Left lung (tissue), 10 donors: Measurements from ENCODE around the gene UNC93B1. TPM values are rescaled to one million over a fixed set of nuclear protein-coding genes. Genes with fewer than 3 reads are reported as not detected.

Experiments
- ATAC-seq: fragments of 200-7000 bp; cut with Tn5 transposase; one replicate; pipeline ENCODE4 v1.9.1; 2020; ENCODE audit warnings: moderate library complexity
- DNase-seq, 4 donors: peaks; one replicate each; pipeline ENCODE4 v3.0.0-alpha.2; 2013 to 2020
- H3K27ac ChIP-seq, 2 donors: fragments of 200-600 bp; sonication (generic) in 1 of 2; one replicate each; pipeline versions ENCODE4 v1.5.0 to v1.8.0; 2020 to 2021
- H3K27me3 ChIP-seq, 2 donors: fragments of 200-600 bp; sonication (generic) in 1 of 2; one replicate each; pipeline versions ENCODE4 v1.5.0 to v1.8.0; 2020 to 2021
- H3K36me3 ChIP-seq, 2 donors: fragments of 200-600 bp; sonication (generic) in 1 of 2; one replicate each; pipeline versions ENCODE4 v1.5.0 to v1.8.0; 2020 to 2021
- H3K4me1 ChIP-seq, 2 donors: fragments of 200-600 bp; one replicate each; pipeline ENCODE4 v1.8.0; 2021
- H3K4me3 ChIP-seq, 2 donors: fragments of 200-600 bp; sonication (generic) in 1 of 2; one replicate each; pipeline versions ENCODE4 v1.5.0 to v1.8.0; 2020 to 2021; ENCODE audit warnings: mild to moderate bottlenecking in 1 of 2
- H3K9me3 ChIP-seq, 2 donors: fragments of 200-600 bp; sonication (generic) in 1 of 2; one replicate each; pipeline versions ENCODE4 v1.5.0 to v1.8.0; 2020 to 2021
- intact Hi-C, 2 donors: fragments of 100-400 bp; cut with DNase I; formaldehyde crosslinking; loops; one replicate each; pipeline versions ENCODE4 v1.11.2 to v1.14.2; 2022
- polyA plus RNA-seq, 6 donors: library from polyadenylated mRNA; unstranded; fragments of 120-200 nt; gene quantifications; one replicate each; pipeline ENCODE4 v1.2.1, GENCODE V29; 2013; ENCODE audit not compliant: insufficient read length in 6 of 6
- total RNA-seq, 2 donors: library from RNA; stranded (reverse); fragmentation: NEBNext Ultra II Directional; extraction: Animal tissue kit (Norgen Biotek cat#: 25700); gene quantifications; one replicate each; pipeline ENCODE4 v1.2.1, GENCODE V29; 2021
- TF ChIP-seq, protein P1 (sequence below), 2 donors: fragments of 200-600 bp; sonication (generic) in 1 of 2; IDR thresholded peaks; one replicate each; pipeline versions ENCODE4 v1.5.0 to v1.8.0; 2021; ENCODE audit warnings: antibody characterized with exemption in 2 of 2
- donor health status: DM: no; HTN: yes; CAD: no.
- donor health status: DM: no; HTN: no; CAD: no.

Gene UNC93B1
- total and polyA plus RNA-seq, 8 donors, result 15.7 to 98.9 (median 17.7) TPM

GRCh38 chr11:68017980-68018729 lies 14.3 kb upstream of the UNC93B1 start:
- TF ChIP-seq, protein P1, sequence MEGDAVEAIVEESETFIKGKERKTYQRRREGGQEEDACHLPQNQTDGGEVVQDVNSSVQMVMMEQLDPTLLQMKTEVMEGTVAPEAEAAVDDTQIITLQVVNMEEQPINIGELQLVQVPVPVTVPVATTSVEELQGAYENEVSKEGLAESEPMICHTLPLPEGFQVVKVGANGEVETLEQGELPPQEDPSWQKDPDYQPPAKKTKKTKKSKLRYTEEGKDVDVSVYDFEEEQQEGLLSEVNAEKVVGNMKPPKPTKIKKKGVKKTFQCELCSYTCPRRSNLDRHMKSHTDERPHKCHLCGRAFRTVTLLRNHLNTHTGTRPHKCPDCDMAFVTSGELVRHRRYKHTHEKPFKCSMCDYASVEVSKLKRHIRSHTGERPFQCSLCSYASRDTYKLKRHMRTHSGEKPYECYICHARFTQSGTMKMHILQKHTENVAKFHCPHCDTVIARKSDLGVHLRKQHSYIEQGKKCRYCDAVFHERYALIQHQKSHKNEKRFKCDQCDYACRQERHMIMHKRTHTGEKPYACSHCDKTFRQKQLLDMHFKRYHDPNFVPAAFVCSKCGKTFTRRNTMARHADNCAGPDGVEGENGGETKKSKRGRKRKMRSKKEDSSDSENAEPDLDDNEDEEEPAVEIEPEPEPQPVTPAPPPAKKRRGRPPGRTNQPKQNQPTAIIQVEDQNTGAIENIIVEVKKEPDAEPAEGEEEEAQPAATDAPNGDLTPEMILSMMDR (IDR thresholded peaks at IDR 0.05), result no peak
- no peaks in the 10 kb centered on the region for H3K9me3 ChIP-seq
- DNase-seq, result peak in 1 of 4 donors; percentile 68
- ATAC-seq, result no peak
- intact Hi-C loops, result no loop called here
- peaks cover 19 to 52% of the 10 kb centered on the region in 2 donors for H3K4me1 ChIP-seq
- H3K4me3 ChIP-seq, result no peak overlapping the region
- no peak overlapping the region for H3K27ac ChIP-seq
- peaks cover 0 to 44% of the 10 kb centered on the region in 2 donors for H3K36me3 ChIP-seq
- H3K27me3 ChIP-seq, result no peaks in the 10 kb centered on the region

DNA sequence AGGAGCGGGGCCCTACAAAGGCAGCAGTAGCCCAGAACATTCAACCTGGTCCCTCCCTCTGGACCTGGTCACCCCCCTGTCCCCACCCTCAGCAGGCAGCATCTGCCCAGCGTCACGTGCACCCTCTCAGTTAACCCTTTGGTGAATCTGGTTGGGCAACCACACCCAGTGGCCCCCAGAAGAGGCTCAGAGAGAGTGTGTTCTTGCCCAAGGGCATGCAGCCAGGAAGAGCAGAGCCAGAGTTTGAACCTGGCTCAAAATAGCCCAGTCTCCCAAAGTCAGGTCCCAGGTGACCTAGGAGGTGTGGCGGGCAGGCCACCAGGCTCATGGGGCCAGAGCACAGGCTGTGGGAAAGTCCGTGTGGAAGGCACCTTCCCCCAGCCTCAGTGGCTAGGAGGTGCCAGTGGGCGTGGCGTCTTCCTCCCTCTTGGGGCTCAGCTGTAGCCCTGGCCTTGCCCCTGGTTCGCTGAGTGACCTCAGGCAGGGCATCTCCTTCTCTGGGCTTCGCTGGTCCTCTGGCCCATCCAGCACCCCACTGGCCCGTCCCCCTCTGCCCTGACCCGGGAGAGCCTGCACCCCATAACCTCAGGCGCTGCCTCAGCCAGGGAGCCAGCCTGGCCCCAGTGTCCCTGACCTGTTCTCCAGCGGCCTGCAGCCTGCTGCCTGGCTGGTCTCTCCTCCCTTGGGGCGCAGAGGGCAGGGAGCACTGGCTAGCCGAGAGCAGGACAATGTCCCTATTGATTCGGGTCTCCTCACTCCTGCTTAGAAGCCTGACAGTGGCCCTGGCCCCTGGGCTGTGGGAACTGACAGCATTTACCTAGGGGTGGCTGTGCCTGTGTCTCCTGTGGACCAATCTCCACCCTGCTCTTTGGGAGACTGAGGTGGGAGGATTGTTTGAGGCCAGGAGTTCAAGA lies 13.3 kb upstream of the UNC93B1 start:
- H3K27ac ChIP-seq, result peak overlapping the region in 1 of 2 donors; percentile 45
- H3K27me3 ChIP-seq, result no peaks in the 10 kb centered on the region
- H3K4me1 ChIP-seq, result peaks cover 25 to 62% of the 10 kb centered on the region in 2 donors
- no peak overlapping the region for H3K4me3 ChIP-seq
- peak in 2 of 4 donors; percentile 63 to 74 for DNase-seq
- intact Hi-C loops, result no loop called here
- TF ChIP-seq, protein P1 (IDR thresholded peaks at IDR 0.05), result no peak
- H3K36me3 ChIP-seq, result peaks cover 0 to 34% of the 10 kb centered on the region in 2 donors
- no peaks in the 10 kb centered on the region for H3K9me3 ChIP-seq
- no peak for ATAC-seq

DNA sequence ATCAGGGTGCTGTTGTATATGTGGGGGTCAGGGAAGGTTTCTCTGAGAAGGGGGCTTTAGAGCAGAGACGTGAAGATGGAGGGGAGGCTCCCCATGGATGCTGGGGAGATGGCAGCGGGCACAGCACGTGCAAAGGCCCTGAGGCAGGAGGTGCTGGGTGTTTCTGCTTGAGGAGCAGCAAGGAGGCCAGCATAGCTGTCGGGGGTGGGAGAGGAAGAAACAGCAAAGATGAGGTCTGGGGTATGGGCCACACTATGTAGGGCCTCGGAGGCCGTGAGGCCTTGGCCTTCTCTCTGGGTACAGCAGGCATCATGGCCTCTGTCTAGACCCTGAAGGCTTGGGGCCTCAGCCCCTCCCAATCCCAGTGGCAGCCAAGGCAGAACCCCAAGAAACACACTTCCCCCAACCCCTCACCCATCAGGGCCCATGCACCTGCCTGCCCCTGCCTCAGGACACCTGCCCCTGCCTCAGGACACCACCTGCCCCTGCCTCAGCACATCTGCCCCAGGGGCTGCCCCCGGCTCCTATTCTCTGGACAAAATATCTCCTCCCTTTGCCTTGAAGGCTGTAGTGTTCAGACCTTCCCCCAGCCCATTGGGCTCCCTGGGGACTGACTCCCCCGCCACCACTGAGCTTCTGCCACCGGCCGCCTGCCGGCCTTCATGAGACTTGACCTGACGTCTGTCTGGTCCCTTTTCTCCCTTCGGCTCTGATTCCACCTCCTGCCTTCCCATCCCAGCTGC lies 12.4 kb upstream of the UNC93B1 start:
- Histone ChIP-seq H3K4me1 (peaks cover 34 to 70% of the 10 kb centered on the region in 2 donors), H3K4me3 (no peak overlapping the region), H3K36me3 (peaks cover 0 to 26% of the 10 kb centered on the region in 2 donors), H3K27ac (peak overlapping the region in 1 of 2 donors; percentile 45), H3K27me3 (no peaks in the 10 kb centered on the region), H3K9me3 (no peaks in the 10 kb centered on the region)
- TF ChIP-seq, protein P1 (IDR thresholded peaks at IDR 0.05), result no peak
- intact Hi-C loops, result no loop called here
- DNase-seq (no peak), ATAC-seq (no peak)

GRCh38 chr11:68015467-68015866 lies 11.6 kb upstream of the UNC93B1 start:
- Histone ChIP-seq H3K4me3 (no peak overlapping the region), H3K27ac (peak overlapping the region; percentile 65 to 85), H3K9me3 (no peaks in the 10 kb centered on the region), H3K36me3 (peaks cover 0 to 21% of the 10 kb centered on the region in 2 donors), H3K27me3 (no peaks in the 10 kb centered on the region), H3K4me1 (peaks cover 39 to 73% of the 10 kb centered on the region in 2 donors)
- intact Hi-C loops, result no loop called here
- ATAC-seq (no peak), DNase-seq (no peak)
- TF ChIP-seq, protein P1 (IDR thresholded peaks at IDR 0.05), result no peak
